Transverse colon (tissue), 4 donors: ENCODE data around the gene TICRR.

Experiments
- CTCF ChIP-seq, 5 experiments: fragments of 200-600 bp in 3 of 5; fragments of 450-650 bp in 2 of 5; sonication (generic) in 3 of 5; IDR thresholded peaks; 1 replicate in 2 of 5; 2 replicates in 3 of 5; pipeline ENCODE4 v1.5.1; 2016 to 2017; ENCODE audit warnings: antibody characterized with exemption in 5 of 5, inconsistent platforms in 3 of 5, mild to moderate bottlenecking in 2 of 5, moderate library complexity in 1 of 5
- EP300 ChIP-seq: sonication (generic); formaldehyde crosslinking; IDR thresholded peaks from one replicate; pipeline ENCODE4 v1.6.1; 2017; ENCODE audit warnings: antibody characterized with exemption, low read depth
- POLR2A ChIP-seq: fragments of 450-650 bp; IDR thresholded peaks from one replicate; pipeline ENCODE4 v1.6.1; 2016; ENCODE audit warnings: antibody characterized with exemption, mild to moderate bottlenecking, moderate library complexity
- POLR2AphosphoS5 ChIP-seq, 3 donors: sonication (generic); formaldehyde crosslinking; IDR thresholded peaks; one replicate each; pipeline ENCODE4 v1.6.1; 2016; ENCODE audit warnings: antibody characterized with exemption in 3 of 3

- TF ChIP-seq CTCF (IDR thresholded peaks at IDR 0.05) (no peak), POLR2AphosphoS5 (IDR thresholded peaks at IDR 0.05) (no peak), POLR2A (no peak), EP300 (no peak)
Observed at GRCh38 chr15:89645680-89646079, 70.4 kb downstream of the TICRR start.
